Measurements from ENCODE around the gene LNPEP. TPM values are rescaled to one million over a fixed set of nuclear protein-coding genes. Genes with fewer than 3 reads are reported as not detected.
A peak's percentile ranks its signal among the peaks of the same experiment; 100 is the strongest.

Gene LNPEP
- total RNA-seq, 3 donors from 2014 or later, result 20.3 to 22.9 (median 20.6) TPM

DNA sequence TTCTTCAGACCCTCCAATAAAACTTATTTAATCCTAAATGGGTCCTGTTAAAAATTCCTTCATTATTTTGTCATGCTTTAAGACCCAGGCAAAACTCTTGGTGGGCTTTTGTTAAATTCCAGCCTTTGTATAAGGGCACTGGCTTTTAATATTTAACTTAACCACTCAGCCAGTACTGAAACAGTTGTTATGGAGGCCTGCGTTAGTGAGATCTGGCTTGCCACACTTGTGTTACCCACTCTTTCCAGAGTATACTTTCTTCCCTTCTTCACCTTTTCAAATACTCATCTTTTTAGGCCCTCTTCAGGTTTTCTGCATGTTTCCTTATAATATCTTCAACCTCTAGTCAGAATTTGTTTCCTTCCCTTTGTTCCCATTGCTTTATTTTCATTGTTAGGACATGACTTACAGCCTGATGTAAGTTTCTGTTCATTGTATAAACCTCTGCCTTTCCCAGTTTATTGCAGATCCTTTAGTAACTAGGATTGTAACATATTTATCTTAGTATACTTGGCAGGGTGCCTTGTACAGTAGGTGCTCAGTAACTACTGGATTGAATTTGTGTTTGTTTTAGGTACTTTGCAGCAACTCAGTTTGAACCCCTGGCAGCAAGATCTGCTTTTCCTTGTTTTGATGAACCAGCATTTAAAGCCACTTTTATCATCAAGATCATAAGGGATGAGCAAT, 48.8 kb downstream of the LNPEP start:
- Mint-ChIP-seq H3K36me3 (ENCODE audit: insufficient read depth) (peaks cover 39% of the 10 kb centered on the region), H3K4me1 (ENCODE audit: low read depth) (peaks cover 42% of the 10 kb centered on the region), H3K27me3 (ENCODE audit: low read depth) (no peaks in the 10 kb centered on the region)

DNA sequence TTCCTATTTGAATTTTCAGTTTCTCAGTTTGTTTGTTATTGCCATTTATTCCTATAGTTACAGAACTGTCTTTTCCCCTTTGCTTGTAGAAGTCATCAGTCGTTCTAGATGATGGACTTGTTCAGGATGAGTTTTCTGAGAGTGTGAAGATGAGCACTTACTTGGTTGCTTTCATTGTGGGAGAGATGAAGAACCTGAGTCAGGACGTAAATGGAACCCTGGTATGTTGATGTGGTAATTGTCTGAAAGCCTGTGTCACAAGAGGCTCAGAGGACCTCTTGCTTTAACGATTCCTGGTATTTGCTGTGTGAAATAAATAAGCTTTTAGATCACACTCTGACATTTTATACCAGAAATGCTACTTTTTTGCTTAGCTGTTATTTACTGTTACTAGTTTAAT, 50.6 kb downstream of the LNPEP start:
- Mint-ChIP-seq H3K9me3 (no peaks in the 10 kb centered on the region), H3K4me1 (ENCODE audit: low read depth) (peaks cover 47% of the 10 kb centered on the region), H3K4me3 (no peak overlapping the region), H3K27me3 (ENCODE audit: low read depth) (no peaks in the 10 kb centered on the region), H3K36me3 (ENCODE audit: insufficient read depth) (peaks cover 35% of the 10 kb centered on the region)
- peak; percentile 57 to 66 for ATAC-seq
- no peak for DNase-seq

More for the DNA sequence above, 48.8 kb downstream of the LNPEP start:
- ATAC-seq, result no peak
- H3K9me3 Mint-ChIP-seq, result no peaks in the 10 kb centered on the region
- DNase-seq, result no peak
- H3K4me3 Mint-ChIP-seq, result no peak overlapping the region

- no peaks in the 10 kb centered on the region for H3K9me3 Mint-ChIP-seq
- H3K4me1 Mint-ChIP-seq (ENCODE audit: low read depth), result peaks cover 45% of the 10 kb centered on the region
- H3K36me3 Mint-ChIP-seq (ENCODE audit: insufficient read depth), result peaks cover 43% of the 10 kb centered on the region
- H3K4me3 Mint-ChIP-seq, result no peak overlapping the region
- no peak for DNase-seq
- H3K27me3 Mint-ChIP-seq (ENCODE audit: low read depth), result no peaks in the 10 kb centered on the region
- no peak for ATAC-seq
Measured at GRCh38 chr5:96990102-96990501, 54.2 kb downstream of the LNPEP start.

GRCh38 chr5:96991708-96992107, 55.8 kb downstream of the LNPEP start:
- ATAC-seq (no peak), DNase-seq (no peak)
- H3K27me3 Mint-ChIP-seq (ENCODE audit: low read depth), result no peaks in the 10 kb centered on the region
- H3K4me1 Mint-ChIP-seq (ENCODE audit: low read depth), result peaks cover 38% of the 10 kb centered on the region
- H3K9me3 Mint-ChIP-seq, result no peaks in the 10 kb centered on the region
- H3K4me3 Mint-ChIP-seq, result no peak overlapping the region
- peaks cover 43% of the 10 kb centered on the region for H3K36me3 Mint-ChIP-seq (ENCODE audit: insufficient read depth)

- no peak overlapping the region for H3K4me3 Mint-ChIP-seq
- no peaks in the 10 kb centered on the region for H3K27me3 Mint-ChIP-seq (ENCODE audit: low read depth)
- DNase-seq (no peak), ATAC-seq (no peak)
- H3K4me1 Mint-ChIP-seq (ENCODE audit: low read depth), result peaks cover 35% of the 10 kb centered on the region
- no peaks in the 10 kb centered on the region for H3K9me3 Mint-ChIP-seq
- H3K36me3 Mint-ChIP-seq (ENCODE audit: insufficient read depth), result peaks cover 44% of the 10 kb centered on the region
Measured at GRCh38 chr5:96993760-96994159, 57.9 kb downstream of the LNPEP start.

DNA sequence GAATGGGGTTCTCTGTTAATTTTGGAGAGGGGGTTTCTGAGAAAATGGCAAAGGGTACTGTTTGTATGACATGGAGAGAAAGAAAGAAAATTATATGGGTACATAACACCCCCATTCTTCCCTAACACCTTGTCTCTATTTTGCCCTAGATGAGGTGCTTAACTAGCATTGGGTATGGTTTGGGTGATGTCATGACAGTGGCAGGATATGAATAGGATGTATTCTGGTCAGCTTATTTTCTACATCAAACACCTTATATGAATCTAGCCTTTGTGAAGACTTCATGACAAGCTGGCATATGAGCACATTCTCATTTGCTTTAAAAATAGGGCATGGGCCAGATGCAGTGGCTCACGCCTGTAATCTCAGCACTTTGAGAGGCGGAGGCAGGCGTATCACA, 58.6 kb downstream of the LNPEP start:
- no peaks in the 10 kb centered on the region for H3K27me3 Mint-ChIP-seq (ENCODE audit: low read depth)
- no peak overlapping the region for H3K4me3 Mint-ChIP-seq
- no peaks in the 10 kb centered on the region for H3K9me3 Mint-ChIP-seq
- no peak for ATAC-seq
- H3K36me3 Mint-ChIP-seq (ENCODE audit: insufficient read depth), result peaks cover 47% of the 10 kb centered on the region
- no peak for DNase-seq
- H3K4me1 Mint-ChIP-seq (ENCODE audit: low read depth), result peaks cover 39% of the 10 kb centered on the region

DNA sequence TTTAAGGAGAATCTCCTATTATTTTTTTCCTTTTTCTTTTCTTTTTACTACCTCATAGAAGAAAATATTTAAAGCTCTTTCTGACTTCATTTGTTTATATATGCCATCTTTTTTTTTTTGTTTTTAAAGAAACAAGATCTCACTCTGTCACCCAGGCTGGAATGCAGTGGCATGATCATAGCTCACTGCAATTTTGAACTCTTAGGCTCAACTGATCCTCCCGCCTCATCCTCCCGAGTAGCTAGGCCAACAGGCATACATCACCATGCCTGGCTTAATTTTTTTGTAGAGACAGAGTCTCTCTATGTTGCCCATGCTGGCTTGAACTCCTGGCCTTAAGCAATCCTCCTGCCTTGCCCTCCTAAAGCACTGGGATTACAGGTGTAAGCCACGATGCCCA, 59.5 kb downstream of the LNPEP start:
- Mint-ChIP-seq H3K36me3 (ENCODE audit: insufficient read depth) (peaks cover 43% of the 10 kb centered on the region), H3K4me3 (no peak overlapping the region)

GRCh38 chr5:96997265-96997859, 61.5 kb downstream of the LNPEP start:
- H3K36me3 Mint-ChIP-seq (ENCODE audit: insufficient read depth), result peaks cover 30% of the 10 kb centered on the region
- DNase-seq (peak; percentile 8), ATAC-seq (peak; percentile 58 to 63)
- peaks cover 34% of the 10 kb centered on the region for H3K4me1 Mint-ChIP-seq (ENCODE audit: low read depth)
- no peak overlapping the region for H3K4me3 Mint-ChIP-seq
- no peaks in the 10 kb centered on the region for H3K9me3 Mint-ChIP-seq
- no peaks in the 10 kb centered on the region for H3K27me3 Mint-ChIP-seq (ENCODE audit: low read depth)

More for the DNA sequence above, 59.5 kb downstream of the LNPEP start:
- ATAC-seq, result no peak
- no peaks in the 10 kb centered on the region for H3K9me3 Mint-ChIP-seq
- no peak for DNase-seq
- H3K4me1 Mint-ChIP-seq (ENCODE audit: low read depth), result peaks cover 36% of the 10 kb centered on the region
- no peaks in the 10 kb centered on the region for H3K27me3 Mint-ChIP-seq (ENCODE audit: low read depth)

DNA sequence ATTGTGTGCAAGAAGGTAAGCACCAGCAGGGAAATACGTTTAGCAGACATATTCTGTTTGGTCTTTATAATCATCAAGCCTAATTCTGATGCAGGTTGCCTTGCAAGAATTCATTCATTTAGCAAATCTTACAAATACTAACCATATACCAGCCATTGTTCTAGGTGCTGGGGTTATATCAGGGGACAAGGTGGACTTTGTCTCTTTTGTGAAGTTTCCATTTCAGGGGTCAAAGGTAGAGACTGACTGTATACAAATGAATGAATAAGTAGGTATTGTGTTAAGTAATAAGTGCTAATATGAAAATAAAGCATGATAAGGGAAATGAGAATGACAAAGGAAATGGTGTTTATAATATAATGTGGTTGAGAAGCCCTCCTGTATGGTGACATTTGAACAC, 64.0 kb downstream of the LNPEP start:
- Mint-ChIP-seq H3K4me1 (ENCODE audit: low read depth) (peaks cover 29% of the 10 kb centered on the region), H3K36me3 (ENCODE audit: insufficient read depth) (peaks cover 23% of the 10 kb centered on the region), H3K27me3 (ENCODE audit: low read depth) (no peaks in the 10 kb centered on the region), H3K9me3 (no peaks in the 10 kb centered on the region), H3K4me3 (no peak overlapping the region)
- DNase-seq, result no peak
- ATAC-seq, result no peak

- ATAC-seq (no peak), DNase-seq (no peak)
- no peaks in the 10 kb centered on the region for H3K27me3 Mint-ChIP-seq (ENCODE audit: low read depth)
- H3K9me3 Mint-ChIP-seq, result no peaks in the 10 kb centered on the region
- no peak overlapping the region for H3K4me3 Mint-ChIP-seq
- peaks cover 28% of the 10 kb centered on the region for H3K4me1 Mint-ChIP-seq (ENCODE audit: low read depth)
- H3K36me3 Mint-ChIP-seq (ENCODE audit: insufficient read depth), result peaks cover 18% of the 10 kb centered on the region
Measured at GRCh38 chr5:97000391-97000790, 64.5 kb downstream of the LNPEP start.

DNA sequence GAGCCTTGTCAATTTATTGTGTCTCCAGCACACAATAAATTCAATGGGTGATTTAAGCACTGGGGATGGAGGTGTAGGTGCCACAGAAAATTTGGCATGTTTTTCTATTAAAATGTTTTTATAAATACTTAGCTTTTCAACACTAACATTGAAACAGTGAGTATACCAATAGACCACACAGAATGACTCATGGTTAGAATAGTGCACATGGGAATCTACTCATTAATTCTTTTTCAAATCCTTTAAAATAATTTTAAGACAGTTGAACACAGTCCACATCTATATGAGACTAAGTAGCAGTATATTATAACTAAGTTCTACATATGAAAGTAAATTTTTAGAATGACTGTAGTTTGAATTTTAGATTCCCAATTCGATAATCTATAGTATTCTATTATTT, 67.1 kb downstream of the LNPEP start:
- ATAC-seq, result peak; percentile 38 to 51
- H3K36me3 Mint-ChIP-seq (ENCODE audit: insufficient read depth), result peaks cover 18% of the 10 kb centered on the region
- no peaks in the 10 kb centered on the region for H3K9me3 Mint-ChIP-seq
- peaks cover 29% of the 10 kb centered on the region for H3K4me1 Mint-ChIP-seq (ENCODE audit: low read depth)
- DNase-seq, result no peak
- H3K27me3 Mint-ChIP-seq (ENCODE audit: low read depth), result no peaks in the 10 kb centered on the region
- no peak overlapping the region for H3K4me3 Mint-ChIP-seq

DNA sequence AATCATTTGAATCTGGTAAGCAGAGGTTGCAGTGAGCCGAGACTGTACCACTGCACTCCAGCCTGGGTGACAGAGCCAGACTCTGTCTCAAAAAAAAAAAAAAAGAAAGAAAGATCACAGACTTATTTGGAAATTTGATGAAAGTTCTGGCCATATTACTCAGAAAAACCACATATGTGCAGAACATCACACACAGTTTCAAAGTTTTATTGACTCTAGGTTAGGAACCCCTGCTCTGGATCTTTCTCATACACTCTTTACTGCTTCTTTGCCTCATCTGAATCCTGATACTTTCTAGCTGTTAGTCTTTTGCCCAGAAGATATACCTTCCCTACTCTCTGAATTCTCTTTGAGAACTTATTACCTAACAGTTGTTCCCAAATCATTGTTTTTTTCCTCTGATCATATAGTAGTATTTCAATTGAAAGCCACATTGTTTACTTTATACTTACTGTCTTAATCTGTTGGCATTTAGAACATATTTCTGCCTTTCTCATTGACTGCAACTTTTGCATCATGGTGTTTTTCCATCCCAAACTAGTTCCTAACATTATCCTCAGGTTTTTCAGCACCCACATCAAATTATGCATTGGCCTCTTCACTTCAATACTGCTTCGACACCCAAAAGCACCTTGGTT, 68.7 kb downstream of the LNPEP start:
- DNase-seq (no peak), ATAC-seq (peak; percentile 82 to 83)
- Mint-ChIP-seq H3K9me3 (no peaks in the 10 kb centered on the region), H3K36me3 (ENCODE audit: insufficient read depth) (peaks cover 9% of the 10 kb centered on the region), H3K4me1 (ENCODE audit: low read depth) (peaks cover 27% of the 10 kb centered on the region), H3K4me3 (no peak overlapping the region), H3K27me3 (ENCODE audit: low read depth) (no peaks in the 10 kb centered on the region)

DNA sequence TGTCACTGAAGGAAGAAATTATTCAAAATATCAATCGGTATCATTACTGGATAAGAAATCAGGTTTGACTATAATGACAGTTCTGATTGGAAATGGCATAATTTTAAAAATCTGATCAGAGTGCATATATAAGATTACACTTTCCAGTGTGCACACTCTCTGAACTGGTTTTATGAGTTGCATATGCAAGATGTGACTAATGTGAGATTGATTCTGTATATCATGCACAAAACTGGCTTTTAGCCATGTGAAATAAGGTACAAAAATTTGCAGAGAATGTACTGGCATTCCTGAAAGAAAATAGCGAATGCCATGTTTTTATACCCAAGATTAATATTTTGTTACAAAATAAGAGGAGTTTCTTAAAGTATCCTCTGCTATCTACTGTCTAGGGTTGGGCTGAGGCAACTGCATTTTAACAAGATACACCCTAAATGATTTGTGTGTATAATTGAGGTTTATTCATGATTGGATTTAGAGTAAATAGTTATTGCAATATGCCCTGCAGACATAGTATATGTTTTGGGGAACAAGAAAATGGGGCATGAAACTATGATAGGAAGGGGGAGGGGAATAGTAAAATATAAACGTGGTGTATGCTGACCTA, 70.7 kb downstream of the LNPEP start:
- DNase-seq (no peak), ATAC-seq (no peak)
- H3K9me3 Mint-ChIP-seq, result no peaks in the 10 kb centered on the region
- H3K36me3 Mint-ChIP-seq (ENCODE audit: insufficient read depth), result peaks cover 7% of the 10 kb centered on the region
- no peaks in the 10 kb centered on the region for H3K27me3 Mint-ChIP-seq (ENCODE audit: low read depth)
- no peak overlapping the region for H3K4me3 Mint-ChIP-seq
- H3K4me1 Mint-ChIP-seq (ENCODE audit: low read depth), result peaks cover 32% of the 10 kb centered on the region

- no peaks in the 10 kb centered on the region for H3K27me3 Mint-ChIP-seq (ENCODE audit: low read depth)
- DNase-seq (no peak), ATAC-seq (peak; percentile 46 to 51)
- H3K4me3 Mint-ChIP-seq, result no peak overlapping the region
- H3K4me1 Mint-ChIP-seq (ENCODE audit: low read depth), result peaks cover 30% of the 10 kb centered on the region
- H3K9me3 Mint-ChIP-seq, result no peaks in the 10 kb centered on the region
- H3K36me3 Mint-ChIP-seq (ENCODE audit: insufficient read depth), result peaks cover 16% of the 10 kb centered on the region
Measured at GRCh38 chr5:97009212-97009898, 73.5 kb downstream of the LNPEP start.
